ENCODE data around the gene D2HGDH. TPM values are rescaled to one million over a fixed set of nuclear protein-coding genes. Genes with fewer than 3 reads are reported as not detected.
A peak's percentile ranks its signal among the peaks of the same experiment; 100 is the strongest.

D2HGDH gene
- total and polyA plus RNA-seq, 2 of the 8 experiments (the other 6 are each of a cell fraction or from before 2014, with no cell fraction given), result 3.4 to 8.1 TPM

DNA sequence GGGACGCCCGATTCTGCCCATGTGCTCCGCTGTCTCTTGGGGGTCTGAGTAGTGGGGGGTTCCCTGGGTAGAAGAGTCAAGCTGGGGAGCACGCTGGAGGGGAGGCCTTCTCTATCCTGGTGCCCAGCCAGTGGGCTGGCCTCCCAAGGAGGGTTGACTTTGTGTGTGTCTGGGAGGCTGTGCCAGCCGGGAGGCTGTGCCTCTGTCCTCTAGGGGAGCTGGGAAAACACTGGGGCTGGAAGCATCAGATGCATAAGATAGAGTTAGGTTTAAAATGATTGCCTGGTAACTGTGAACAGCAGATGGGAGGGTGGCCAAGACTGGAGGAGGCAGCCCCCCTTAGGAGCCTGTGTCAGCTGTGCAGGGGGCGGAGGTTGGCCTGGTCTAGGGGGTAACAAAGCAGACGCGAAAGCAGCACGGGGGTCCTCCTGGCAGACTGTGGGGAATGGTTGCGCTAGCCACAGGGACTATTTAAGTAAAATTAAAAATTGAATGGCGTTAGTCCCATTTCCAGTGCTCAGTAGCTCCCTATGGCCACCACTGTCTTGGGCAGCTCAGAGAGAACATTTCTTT lies 31.3 kb upstream of the D2HGDH start:
- Histone ChIP-seq H2BK120ac (replicated peaks; ENCODE audit: low read depth, low read length) (no peak overlapping the region), H3K18ac (ENCODE audit: extremely low read depth, low read length) (peak overlapping the region; percentile 32), H4K91ac (replicated peaks; ENCODE audit: insufficient read length, low read length) (no peak overlapping the region), H4K8ac (ENCODE audit: extremely low read depth, insufficient read depth, low read length) (peak overlapping the region; percentile 38; the same call in 1 of the 2 replicates), H4K5ac (ENCODE audit: insufficient read length, low read depth, low read length) (no peak overlapping the region), H2BK15ac (ENCODE audit: low read length) (no peak overlapping the region), H3K36me3 (ENCODE audit: control insufficient read depth in 2 of 4, insufficient read depth in 4 of 4, low read length in 3 of 4) (peaks cover 11 to 27% (median 20%) of the 10 kb centered on the region in 4 experiments), H2BK12ac (ENCODE audit: low read depth, low read length) (no peak overlapping the region), H3K4me3 (ENCODE audit: extremely low read depth in 1 of 4, insufficient read depth in 2 of 4, low read depth in 3 of 4, low read length in 4 of 4) (peak overlapping the region; percentile 68 to 95 (median 78)), H2BK20ac (ENCODE audit: low read length) (no peak overlapping the region), H3K23me2 (ENCODE audit: low read depth, low read length) (peaks cover 2% of the 10 kb centered on the region; the same call in 1 of the 2 replicates), H3K27ac (ENCODE audit: low read depth, low read length) (no peak overlapping the region), H2BK5ac (ENCODE audit: low read depth, low read length) (no peak overlapping the region), H2AK5ac (ENCODE audit: low read depth, low read length) (no peak overlapping the region), H3K9ac (replicated peaks in 1 of 4; ENCODE audit: extremely low read depth in 1 of 4, low read depth in 3 of 4, low read length in 3 of 4) (peak overlapping the region in 3 of 4 experiments; percentile 2 to 57 (median 51); a peak in 5 of 7 replicates), H2AFZ (ENCODE audit: low read length) (no peak overlapping the region), H3K4ac (replicated peaks; ENCODE audit: insufficient read length, low read depth, low read length) (no peak overlapping the region), H3K4me1 (replicated peaks in 1 of 4; ENCODE audit: control insufficient read depth in 3 of 4, insufficient read depth in 4 of 4, low read length in 3 of 4) (peaks cover 0 to 5% (median 3%) of the 10 kb centered on the region in 4 experiments; a peak in 4 of 7 replicates), H3K56ac (replicated peaks; ENCODE audit: insufficient read length, low read depth, low read length) (no peak overlapping the region), H3K79me2 (ENCODE audit: control insufficient read depth in 1 of 2, insufficient read depth in 2 of 2, low read length in 2 of 2) (peaks cover 5 to 19% of the 10 kb centered on the region in 2 experiments; a peak in 3 of 4 replicates), H4K20me1 (replicated peaks in 1 of 2; ENCODE audit: control insufficient read depth in 1 of 2, insufficient read depth in 2 of 2, low read length in 2 of 2) (peaks cover 4 to 8% of the 10 kb centered on the region in 2 experiments), H3K27me3 (replicated peaks in 1 of 4; ENCODE audit: control insufficient read depth in 3 of 4, extremely low read depth in 1 of 4, insufficient read depth in 3 of 4, low read length in 3 of 4) (no peaks in the 10 kb centered on the region), H3K23ac (ENCODE audit: insufficient read length) (no peak overlapping the region), H3K9me3 (ENCODE audit: insufficient read depth in 2 of 2, low read depth in 1 of 2, low read length in 1 of 2) (no peaks in the 10 kb centered on the region), H3K14ac (ENCODE audit: insufficient read length) (no peak overlapping the region), H3K79me1 (ENCODE audit: low read depth, low read length) (peaks cover 5% of the 10 kb centered on the region; the same call in 1 of the 2 replicates), H3K4me2 (ENCODE audit: insufficient read depth in 1 of 2, low read depth in 2 of 2, low read length in 2 of 2) (peak overlapping the region; percentile 63 to 79)
- ChIA-PET CTCF (ENCODE audit: partially characterized antibody) (interaction anchor here (0.6 to 2.6 kb wide), 12 partner anchors 10 to 540 kb away, joined by 3 to 11 read pairs (median 4); partner anchors contain the start of gene DTYMK), POLR2A (ENCODE audit: partially characterized antibody) (interaction anchor here (1.0 to 11.2 kb wide), 9 partner anchors 10 to 107 kb away, joined by 3 to 265 read pairs (median 4); partner anchors contain the start of genes D2HGDH, DTYMK and NEU4)
- no peak for DNase-seq (ENCODE audit: low read depth in 1 of 2, low spot score in 2 of 2)
- no peak for FAIRE-seq
- WGBS, 2 experiments (ENCODE audit: extremely low coverage in 1 of 2, insufficient coverage in 1 of 2, insufficient read length in 1 of 2, insufficient replicate concordance in 2 of 2, low coverage in 1 of 2, low lambda C conversion rate in 2 of 2, missing lambda C conversion rate in 1 of 2), result 53% methylated on average over 11 of the region's 11 CpGs; no CpG with 5 or more reads in 1 of the 2 experiments
- TF ChIP-seq TCF12 (IDR thresholded peaks at IDR 0.05; ENCODE audit: low read depth, low read length) (no peak), KDM5A (IDR thresholded peaks at IDR 0.05; ENCODE audit: low read length) (no peak), RFX5 (IDR thresholded peaks at IDR 0.05; ENCODE audit: borderline replicate concordance, low read depth, low read length) (no peak), TBP (IDR thresholded peaks at IDR 0.05; ENCODE audit: low read depth, low read length) (no peak), SRF (IDR thresholded peaks at IDR 0.05; ENCODE audit: low read depth, low read length) (no peak), BRCA1 (IDR thresholded peaks at IDR 0.05; ENCODE audit: low read depth, low read length) (no peak), CHD1 (IDR thresholded peaks at IDR 0.05; ENCODE audit: low read depth, low read length) (no peak), EZH2 (IDR thresholded peaks at IDR 0.05; ENCODE audit: low read depth, low read length, severe bottlenecking) (no peak)
- TF ChIP-seq, protein P1, sequence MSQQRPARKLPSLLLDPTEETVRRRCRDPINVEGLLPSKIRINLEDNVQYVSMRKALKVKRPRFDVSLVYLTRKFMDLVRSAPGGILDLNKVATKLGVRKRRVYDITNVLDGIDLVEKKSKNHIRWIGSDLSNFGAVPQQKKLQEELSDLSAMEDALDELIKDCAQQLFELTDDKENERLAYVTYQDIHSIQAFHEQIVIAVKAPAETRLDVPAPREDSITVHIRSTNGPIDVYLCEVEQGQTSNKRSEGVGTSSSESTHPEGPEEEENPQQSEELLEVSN (IDR thresholded peaks at IDR 0.05), result no peak
- TF ChIP-seq, protein P2, sequence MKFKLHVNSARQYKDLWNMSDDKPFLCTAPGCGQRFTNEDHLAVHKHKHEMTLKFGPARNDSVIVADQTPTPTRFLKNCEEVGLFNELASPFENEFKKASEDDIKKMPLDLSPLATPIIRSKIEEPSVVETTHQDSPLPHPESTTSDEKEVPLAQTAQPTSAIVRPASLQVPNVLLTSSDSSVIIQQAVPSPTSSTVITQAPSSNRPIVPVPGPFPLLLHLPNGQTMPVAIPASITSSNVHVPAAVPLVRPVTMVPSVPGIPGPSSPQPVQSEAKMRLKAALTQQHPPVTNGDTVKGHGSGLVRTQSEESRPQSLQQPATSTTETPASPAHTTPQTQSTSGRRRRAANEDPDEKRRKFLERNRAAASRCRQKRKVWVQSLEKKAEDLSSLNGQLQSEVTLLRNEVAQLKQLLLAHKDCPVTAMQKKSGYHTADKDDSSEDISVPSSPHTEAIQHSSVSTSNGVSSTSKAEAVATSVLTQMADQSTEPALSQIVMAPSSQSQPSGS (IDR thresholded peaks at IDR 0.05; ENCODE audit: low read length), result no peak
